Progenitor cell of endocrine pancreas (in vitro differentiated cells): Measurements from ENCODE around the gene S1PR1. TPM values are rescaled to one million over a fixed set of nuclear protein-coding genes. Genes with fewer than 3 reads are reported as not detected.

Experiments used
- DNase-seq: peaks from one replicate; pipeline ENCODE4 v3.0.0; 2021; ENCODE audit warnings: low spot score; ENCODE audit not compliant: unreplicated experiment
- H3K27ac Mint-ChIP-seq: 2 replicates; pipeline ENCODE4 v1.8.0; 2021; ENCODE audit warnings: mild to moderate bottlenecking, moderate library complexity, mixed read lengths
- H3K27me3 Mint-ChIP-seq: 2 replicates; pipeline ENCODE4 v1.8.0; 2021; ENCODE audit warnings: mixed read lengths
- H3K36me3 Mint-ChIP-seq: 2 replicates; pipeline ENCODE4 v1.8.0; 2022; ENCODE audit warnings: mixed read lengths; ENCODE audit not compliant: insufficient read depth
- H3K4me1 Mint-ChIP-seq: 2 replicates; pipeline ENCODE4 v1.8.0; 2021; ENCODE audit warnings: low read depth, mixed read lengths
- H3K4me3 Mint-ChIP-seq: 2 replicates; pipeline ENCODE4 v1.8.0; 2021; ENCODE audit warnings: low read depth, mild to moderate bottlenecking, moderate library complexity, mixed read lengths
- H3K9me3 Mint-ChIP-seq: 2 replicates; pipeline ENCODE4 v1.8.0; 2021; ENCODE audit warnings: low read depth, mixed read lengths
- total RNA-seq: library from RNA; stranded (reverse); gene quantifications from 2 replicates; pipeline ENCODE4 v1.2.1, GENCODE V29; 2021
- TF ChIP-seq, protein P1 (sequence below): fragments of 200-600 bp; sonication (generic); IDR thresholded peaks from one replicate; pipeline ENCODE4 v1.5.0; 2021; ENCODE audit warnings: antibody characterized with exemption, mild to moderate bottlenecking; ENCODE audit not compliant: unreplicated experiment

The S1PR1 gene
- total RNA-seq, 1 donor from 2014 or later = 1.1 TPM

DNA sequence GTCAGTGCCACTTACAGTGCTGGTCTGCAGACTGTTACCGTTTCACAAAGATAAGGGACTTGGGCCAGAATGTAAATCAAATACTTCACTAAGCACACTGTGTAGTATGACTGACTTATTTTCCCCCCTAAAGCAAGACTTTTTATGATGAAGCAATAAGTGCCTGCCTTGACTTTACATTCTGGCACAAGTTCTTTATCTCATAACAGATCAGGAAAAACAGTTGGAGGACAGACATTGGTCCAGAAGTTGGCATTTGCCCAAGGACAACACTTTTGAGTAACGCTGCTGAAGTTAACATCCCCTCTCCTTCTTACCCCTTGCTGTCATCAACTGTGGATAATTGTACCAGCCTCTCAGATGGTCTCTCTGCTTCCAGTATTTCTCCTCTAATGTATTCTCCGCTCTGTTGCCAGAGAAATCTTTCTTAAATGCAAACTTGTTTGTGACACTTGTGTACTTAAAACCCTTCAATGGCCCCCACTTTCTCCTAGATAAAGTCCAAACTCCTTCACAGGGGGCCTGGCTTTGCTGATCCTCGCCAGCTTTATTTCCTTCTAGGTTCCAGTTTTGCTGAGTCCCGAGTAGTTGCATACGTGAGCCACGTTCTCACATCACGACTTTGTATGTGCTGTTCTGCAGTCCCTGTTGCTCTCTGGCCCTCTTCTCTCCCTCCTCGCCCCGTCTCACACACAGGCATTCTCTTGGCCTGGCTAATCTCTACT, 45.7 kb downstream of the S1PR1 start:
- DNase-seq = no peak
- H3K9me3 Mint-ChIP-seq = no peaks in the 10 kb centered on the region
- peaks cover 13% of the 10 kb centered on the region for H3K4me1 Mint-ChIP-seq
- H3K4me3 Mint-ChIP-seq = no peak overlapping the region
- TF ChIP-seq, protein P1, sequence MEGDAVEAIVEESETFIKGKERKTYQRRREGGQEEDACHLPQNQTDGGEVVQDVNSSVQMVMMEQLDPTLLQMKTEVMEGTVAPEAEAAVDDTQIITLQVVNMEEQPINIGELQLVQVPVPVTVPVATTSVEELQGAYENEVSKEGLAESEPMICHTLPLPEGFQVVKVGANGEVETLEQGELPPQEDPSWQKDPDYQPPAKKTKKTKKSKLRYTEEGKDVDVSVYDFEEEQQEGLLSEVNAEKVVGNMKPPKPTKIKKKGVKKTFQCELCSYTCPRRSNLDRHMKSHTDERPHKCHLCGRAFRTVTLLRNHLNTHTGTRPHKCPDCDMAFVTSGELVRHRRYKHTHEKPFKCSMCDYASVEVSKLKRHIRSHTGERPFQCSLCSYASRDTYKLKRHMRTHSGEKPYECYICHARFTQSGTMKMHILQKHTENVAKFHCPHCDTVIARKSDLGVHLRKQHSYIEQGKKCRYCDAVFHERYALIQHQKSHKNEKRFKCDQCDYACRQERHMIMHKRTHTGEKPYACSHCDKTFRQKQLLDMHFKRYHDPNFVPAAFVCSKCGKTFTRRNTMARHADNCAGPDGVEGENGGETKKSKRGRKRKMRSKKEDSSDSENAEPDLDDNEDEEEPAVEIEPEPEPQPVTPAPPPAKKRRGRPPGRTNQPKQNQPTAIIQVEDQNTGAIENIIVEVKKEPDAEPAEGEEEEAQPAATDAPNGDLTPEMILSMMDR = no peak
- H3K27me3 Mint-ChIP-seq = no peaks in the 10 kb centered on the region
- H3K27ac Mint-ChIP-seq = no peak overlapping the region
- no peaks in the 10 kb centered on the region for H3K36me3 Mint-ChIP-seq

DNA sequence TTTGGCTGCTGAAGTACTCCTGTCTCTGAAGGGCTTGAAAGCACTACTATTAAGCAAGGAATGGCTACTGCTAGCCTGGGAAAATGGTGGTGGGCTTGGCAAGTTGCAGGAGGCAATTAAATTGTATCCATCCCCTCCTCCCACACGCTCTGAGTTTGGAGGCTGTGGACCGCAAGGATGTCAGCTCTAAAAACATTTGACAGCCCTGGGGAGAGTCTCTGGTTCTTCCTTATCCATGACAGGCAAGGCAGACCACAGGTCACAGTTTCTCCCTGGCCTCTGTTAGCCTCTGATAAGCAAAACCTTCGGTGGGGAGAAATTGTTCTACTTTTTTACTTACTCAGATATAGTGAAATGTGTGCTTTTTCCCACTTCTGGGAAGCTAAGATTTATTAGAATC, 46.6 kb downstream of the S1PR1 start:
- H3K36me3 Mint-ChIP-seq = no peaks in the 10 kb centered on the region
- DNase-seq = no peak

DNA sequence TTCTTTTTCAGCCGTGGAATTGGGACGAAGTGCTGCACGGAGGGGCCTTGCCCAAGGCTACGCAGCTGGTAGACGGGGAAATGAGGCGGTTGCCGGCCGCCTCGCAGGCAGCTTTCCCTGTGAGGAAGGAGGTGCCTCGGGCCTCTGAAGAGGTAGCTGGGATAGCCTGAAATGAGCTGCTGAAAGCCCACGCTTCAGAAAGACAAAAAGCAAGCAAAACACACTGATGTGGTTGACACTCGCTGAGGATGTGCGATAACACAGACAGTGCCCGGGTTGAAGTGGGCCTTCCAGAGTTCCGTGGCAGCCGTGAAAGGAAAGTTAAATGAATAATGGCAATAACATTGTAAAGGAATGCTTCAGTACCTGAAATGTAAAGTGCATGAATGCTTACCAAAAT, 47.2 kb downstream of the S1PR1 start:
- TF ChIP-seq, protein P1 = no peak
- H3K36me3 Mint-ChIP-seq = no peaks in the 10 kb centered on the region
- H3K4me3 Mint-ChIP-seq = no peak overlapping the region
- peaks cover 13% of the 10 kb centered on the region for H3K4me1 Mint-ChIP-seq
- DNase-seq = no peak
- no peaks in the 10 kb centered on the region for H3K27me3 Mint-ChIP-seq
- H3K27ac Mint-ChIP-seq = no peak overlapping the region
- no peaks in the 10 kb centered on the region for H3K9me3 Mint-ChIP-seq

More for the DNA sequence above, 46.6 kb downstream of the S1PR1 start:
- TF ChIP-seq, protein P1 = no peak
- Mint-ChIP-seq H3K27me3 (no peaks in the 10 kb centered on the region), H3K9me3 (no peaks in the 10 kb centered on the region), H3K27ac (no peak overlapping the region), H3K4me1 (peaks cover 13% of the 10 kb centered on the region), H3K4me3 (no peak overlapping the region)

DNA sequence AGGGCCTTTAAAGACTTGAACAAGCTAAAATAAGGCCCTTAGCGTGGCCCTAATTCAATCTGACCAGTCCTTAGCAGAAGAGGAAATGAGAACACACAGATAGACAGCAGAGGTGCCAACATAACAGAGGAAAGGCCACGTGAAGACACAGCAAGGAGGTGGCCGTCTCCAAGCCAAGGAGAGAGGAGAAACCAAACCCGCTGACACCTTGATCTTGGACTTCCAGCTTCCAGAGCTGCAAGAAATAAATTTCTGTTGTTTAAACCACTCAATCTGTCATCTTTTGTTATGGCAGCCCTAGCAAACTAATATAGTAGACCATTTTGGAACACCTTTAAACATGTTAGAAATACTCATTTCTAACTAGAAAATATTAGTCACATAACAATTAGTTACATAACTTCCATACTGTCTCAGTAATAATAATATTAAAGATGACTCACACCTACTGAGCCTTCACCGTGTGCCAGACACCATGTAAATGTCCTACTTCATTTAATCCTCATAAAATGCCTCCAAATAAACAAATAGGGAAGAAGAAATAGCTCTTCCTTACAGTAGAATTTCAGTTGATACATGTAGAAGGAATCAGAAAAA, 47.9 kb downstream of the S1PR1 start:
- Mint-ChIP-seq H3K4me1 (peaks cover 13% of the 10 kb centered on the region), H3K27ac (no peak overlapping the region), H3K36me3 (no peaks in the 10 kb centered on the region), H3K4me3 (no peak overlapping the region), H3K27me3 (no peaks in the 10 kb centered on the region), H3K9me3 (no peaks in the 10 kb centered on the region)
- TF ChIP-seq, protein P1 = no peak
- DNase-seq = no peak

DNA sequence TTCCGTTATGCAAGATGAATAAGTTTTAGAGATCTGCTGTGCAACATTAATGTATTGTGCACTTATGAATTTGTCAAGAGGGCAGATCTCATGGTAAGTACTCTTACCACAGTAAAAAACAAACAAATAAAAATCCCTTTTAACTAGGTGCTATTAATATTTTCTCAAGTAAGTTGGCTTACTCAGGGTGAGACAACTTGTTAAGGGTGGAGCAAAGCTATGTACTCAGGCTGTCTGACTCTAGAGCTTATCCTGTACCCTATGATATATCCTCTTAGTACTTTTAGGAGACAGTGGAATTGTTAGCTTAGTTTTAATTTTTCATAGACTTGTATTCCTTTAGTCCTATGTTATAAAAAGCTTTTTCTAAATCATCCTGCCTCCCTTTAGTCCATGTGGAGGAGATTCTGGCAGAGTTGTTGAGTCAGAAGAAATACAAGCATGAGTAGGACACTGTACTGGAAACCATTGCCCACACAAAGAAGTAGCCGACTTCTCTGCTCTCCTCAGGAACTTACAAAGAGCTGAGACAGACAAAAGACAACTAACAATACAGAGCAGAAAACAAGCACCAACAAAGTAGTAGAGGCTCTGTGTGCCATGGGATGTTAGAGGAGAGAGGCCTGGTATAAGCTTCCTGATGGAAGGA, 49.2 kb downstream of the S1PR1 start:
- no peaks in the 10 kb centered on the region for H3K9me3 Mint-ChIP-seq
- no peak overlapping the region for H3K4me3 Mint-ChIP-seq
- H3K36me3 Mint-ChIP-seq = no peaks in the 10 kb centered on the region
- TF ChIP-seq, protein P1 = no peak
- peaks cover 2% of the 10 kb centered on the region for H3K27me3 Mint-ChIP-seq
- no peak for DNase-seq
- no peak overlapping the region for H3K27ac Mint-ChIP-seq
- H3K4me1 Mint-ChIP-seq = peaks cover 14% of the 10 kb centered on the region
